CD4-positive, alpha-beta T cell treated with Interferon alpha-2 for 1 hour (primary cell): ENCODE data around the gene EML1.

Source experiments
- DNase-seq, 2 donors: peaks; one replicate each; pipeline ENCODE4 v3.0.0-alpha.2; 2020 to 2022

Gene EML1

DNA sequence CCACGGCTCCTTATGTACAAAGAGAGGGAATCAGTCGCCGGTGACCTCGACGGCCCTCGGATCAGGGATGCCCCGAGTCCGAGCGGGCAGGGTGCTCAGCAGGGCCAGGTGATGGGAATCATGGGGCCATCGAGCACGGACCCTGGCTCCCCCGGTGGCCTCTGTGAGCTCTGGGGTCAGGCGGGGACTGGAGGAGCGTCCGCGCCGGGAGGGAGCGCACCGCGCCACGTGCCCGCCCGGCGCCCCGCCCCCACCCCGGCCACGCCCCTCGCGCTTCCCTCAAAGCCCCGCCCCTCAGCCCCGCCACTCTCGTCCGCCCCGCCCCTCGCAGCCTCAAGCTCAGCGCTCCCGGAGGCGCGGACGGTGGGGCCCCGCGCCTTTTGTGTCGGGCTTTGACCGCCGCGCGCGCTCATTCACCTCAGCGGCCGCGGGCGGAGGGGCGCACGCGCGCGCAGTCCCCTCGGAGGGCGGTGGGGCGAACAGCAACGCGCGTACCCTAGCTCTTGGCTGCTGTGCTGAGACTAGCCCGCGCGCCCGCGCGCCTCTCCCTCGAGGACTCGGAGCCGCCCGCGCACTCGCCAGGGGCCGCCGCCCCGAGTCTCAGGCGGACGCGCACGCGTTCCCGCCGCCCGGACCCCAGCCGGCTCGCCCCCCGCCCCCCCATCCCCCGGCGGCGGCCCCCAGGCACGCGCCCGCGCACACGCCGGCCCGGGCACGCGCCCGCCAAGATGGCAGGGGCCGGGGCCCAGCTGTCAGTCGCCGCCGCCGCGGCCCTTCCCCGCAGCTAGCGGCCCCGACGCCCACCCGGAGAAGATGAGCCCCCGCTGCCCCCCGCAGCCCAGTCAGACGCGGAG lies 178.1 kb downstream of the EML1 start:
- DNase-seq, result peak; percentile 77 to 83

DNA sequence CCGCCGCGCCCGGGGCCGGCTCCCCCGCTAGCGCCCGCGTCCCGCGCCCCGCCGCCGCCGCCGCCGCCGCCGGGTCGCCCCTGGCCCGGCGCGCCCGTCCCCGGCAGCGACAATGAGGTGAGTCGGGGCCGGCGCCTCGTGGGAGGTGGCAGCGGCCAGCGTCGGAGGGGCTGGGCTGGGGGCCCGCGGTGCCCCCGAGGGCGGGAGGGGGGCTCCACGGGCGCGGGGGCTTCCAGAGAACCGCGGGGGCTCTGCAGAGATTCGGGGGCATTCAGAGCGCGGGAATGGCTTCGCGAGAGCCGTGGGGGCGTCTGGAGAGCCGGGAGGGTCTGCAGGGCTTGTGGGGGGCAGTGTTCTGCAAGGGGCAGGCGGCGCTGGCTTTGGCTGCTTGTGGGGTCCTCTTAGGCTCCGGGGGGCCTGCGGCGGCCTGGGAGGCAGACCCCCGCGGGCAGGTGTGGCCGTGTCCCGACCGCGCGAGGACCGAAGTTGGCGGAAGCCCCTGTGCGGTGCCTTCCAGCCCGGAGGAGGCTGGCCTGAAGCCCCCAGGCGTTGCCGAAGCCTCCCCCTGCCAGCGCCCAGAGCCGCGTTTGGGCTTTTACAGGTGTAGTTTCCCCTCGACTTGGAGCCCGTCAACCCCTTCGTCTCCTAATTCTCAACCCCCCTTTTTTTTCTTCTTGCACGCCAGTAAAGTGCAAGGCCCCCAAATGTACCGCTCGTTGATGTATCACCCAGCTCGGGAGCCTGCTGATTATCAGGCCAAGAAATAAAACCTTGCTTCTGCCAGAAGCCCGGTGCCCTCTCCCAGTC lies 178.9 kb downstream of the EML1 start:
- peak in 1 of 2 donors; percentile 5 for DNase-seq

DNA sequence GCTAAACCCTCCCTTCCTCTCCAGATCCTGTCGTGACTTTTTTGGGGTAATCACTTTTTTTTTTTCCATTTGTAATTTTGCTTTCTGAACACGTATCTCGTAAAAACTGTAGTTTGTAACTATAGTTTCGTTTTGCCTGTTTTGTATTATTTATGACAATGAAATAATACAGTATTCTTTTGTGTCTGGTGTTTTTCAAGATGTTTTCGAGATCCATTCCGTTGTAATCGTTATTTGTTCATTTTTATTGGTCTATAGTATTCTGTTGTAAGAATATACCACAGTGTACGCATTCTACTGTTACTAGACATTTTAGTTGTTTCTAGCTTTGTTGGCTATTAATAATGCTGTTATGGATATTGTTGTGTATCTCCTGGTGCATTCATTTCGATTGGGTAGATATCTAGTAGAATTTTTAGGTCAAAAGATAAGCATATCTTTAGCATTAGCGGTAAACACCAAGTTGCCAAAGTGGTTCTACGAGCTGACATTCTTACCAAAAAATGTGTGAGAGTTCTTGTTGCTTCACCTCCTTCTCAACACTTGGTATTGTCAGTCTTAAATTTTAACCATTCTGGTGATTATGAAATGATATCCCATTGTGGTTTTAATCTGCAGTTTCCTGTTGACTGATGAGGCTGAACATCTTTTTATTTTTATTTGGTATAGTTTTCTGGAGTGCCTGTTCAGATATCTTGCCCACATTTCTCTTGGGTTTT lies 179.7 kb downstream of the EML1 start:
- no peak for DNase-seq

DNA sequence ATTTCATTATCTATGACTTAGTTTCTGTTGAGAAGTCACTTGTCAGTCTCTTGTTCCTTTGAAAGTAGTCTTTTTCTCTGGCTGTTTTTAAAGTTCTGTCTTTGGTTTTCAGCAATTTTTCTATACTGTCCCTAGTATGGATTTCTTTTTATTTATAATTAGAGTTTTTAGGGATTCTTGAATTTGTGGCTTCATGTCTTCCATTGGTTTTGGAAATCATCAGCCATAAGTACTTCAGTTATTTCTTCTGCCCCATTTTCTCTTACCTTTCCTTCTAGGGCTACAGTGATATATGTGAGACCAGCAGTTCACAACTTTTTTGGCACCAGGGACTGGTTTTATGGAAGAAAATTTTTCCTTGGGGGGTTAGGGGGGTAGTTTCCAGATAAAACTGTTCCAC lies 182.0 kb downstream of the EML1 start:
- DNase-seq, result no peak

GRCh38 chr14:99976021-99976420 lies 182.8 kb downstream of the EML1 start:
- DNase-seq, result no peak

DNA sequence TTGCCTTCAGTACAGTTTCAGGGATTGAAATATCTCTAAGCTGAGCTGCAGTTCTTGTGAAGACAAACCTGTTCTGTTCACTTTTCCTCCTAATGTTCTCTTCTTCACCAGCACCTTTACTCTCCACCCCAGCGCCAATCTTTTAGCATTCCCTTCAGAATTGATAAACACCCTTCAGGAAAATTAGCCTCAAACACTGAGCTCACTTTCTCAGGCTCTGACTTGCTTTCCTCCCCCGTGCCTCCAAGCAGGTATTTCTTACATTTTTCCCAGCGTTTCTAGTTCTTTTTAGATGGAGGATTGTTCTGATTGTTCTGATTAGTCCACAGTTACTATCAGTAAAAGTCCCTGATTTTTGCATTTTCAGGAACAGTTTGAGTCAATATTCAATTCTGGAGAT lies 183.5 kb downstream of the EML1 start:
- no peak for DNase-seq

- DNase-seq, result no peak
These were observed 187.1 kb downstream of the EML1 start for GRCh38 chr14:99980299-99980698.

- no peak for DNase-seq
These were observed 188.6 kb downstream of the EML1 start for GRCh38 chr14:99981806-99982205.

DNA sequence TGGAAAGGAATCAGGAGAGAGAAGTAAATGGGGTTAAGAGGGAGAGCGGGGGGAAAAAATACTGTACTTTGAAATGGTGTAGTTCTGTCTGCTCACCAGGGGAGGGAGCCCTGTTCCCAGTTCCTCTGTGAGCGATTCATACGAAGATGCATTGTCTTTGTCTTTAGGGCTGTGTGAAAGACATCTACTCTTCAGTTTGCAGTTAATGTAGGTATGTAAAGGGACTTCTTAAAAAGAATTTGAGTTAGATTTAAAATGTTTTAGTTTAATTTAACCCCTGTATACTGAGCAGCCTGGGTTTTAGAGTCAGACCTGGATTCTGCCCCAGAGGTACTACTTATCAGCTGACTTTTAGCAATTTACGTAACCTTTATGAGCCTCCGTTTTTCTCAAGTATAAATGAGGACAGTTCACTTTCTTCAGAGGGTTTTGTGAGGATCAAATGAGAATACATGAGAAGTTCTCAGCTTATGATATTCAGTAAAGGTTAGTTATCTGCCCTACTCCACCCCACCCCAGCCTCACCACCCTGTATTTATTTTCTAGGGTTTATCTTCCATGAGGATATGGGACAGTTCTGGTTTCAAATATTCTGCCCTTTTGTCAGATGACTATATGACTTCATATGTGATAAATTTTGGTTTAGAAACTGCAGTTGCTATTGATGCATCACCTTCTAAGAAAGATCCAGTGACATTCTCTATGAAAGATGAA lies 189.5 kb downstream of the EML1 start:
- peak; percentile 67 to 80 for DNase-seq

GRCh38 chr14:99983251-99984015 lies 190.2 kb downstream of the EML1 start:
- no peak for DNase-seq

DNA sequence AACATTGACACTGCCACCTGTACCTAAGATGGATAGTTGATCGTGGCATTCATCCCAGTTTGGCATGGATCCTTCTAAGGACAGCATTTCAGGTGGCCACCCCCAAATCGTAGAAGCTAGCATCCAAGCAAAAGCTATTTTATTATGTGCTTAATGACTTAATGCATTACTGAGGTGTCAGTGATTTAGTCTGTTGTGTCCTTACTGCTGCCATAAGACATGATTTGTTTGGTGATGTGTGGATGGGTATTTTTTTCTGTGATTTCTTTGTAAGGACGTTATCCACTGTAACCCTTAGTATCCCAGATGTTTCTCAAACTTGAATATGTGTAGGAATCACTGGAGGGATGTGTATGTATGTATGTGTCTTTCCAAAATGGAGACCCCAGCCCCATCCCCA lies 190.8 kb downstream of the EML1 start:
- DNase-seq, result no peak

- DNase-seq, result no peak
These were observed 193.2 kb downstream of the EML1 start for GRCh38 chr14:99986396-99986795.

DNA sequence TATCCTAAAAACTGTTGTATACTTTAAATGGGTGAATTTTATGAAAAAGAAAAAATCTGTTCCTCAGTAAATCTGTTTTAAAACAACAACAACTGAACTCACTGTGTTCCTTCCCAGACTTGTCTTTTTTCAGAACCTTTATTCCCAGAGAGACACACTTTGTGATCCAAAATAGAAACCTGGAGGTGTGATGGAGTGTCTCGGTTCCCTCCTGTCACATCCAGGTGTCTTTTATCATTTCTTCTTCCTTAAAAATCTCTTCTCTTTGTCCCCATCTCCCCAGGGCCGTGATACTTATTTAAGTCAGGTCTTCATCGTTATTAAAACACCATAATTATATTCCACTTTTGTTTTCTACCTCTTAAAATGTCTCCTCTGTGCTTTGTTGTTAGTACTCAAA lies 195.8 kb downstream of the EML1 start:
- no peak for DNase-seq

- no peak for DNase-seq
These were observed 197.3 kb downstream of the EML1 start for GRCh38 chr14:99990268-99991170.

- no peak for DNase-seq
These were observed 198.1 kb downstream of the EML1 start for GRCh38 chr14:99991331-99991730.
